NOMO-1 treated with DMSO at 0.1 percent for 48 hours (cell line): ENCODE measurements around the gene EBF3.

Experiments
- DNase-seq: peaks from one replicate; lab custom pipeline; 2025; ENCODE audit not compliant: unreplicated experiment; lab: John Stamatoyannopoulos, UW

The EBF3 gene

GRCh38 chr10:129894698-129895097, 69.4 kb downstream of the EBF3 start:
- no peak for DNase-seq

DNA sequence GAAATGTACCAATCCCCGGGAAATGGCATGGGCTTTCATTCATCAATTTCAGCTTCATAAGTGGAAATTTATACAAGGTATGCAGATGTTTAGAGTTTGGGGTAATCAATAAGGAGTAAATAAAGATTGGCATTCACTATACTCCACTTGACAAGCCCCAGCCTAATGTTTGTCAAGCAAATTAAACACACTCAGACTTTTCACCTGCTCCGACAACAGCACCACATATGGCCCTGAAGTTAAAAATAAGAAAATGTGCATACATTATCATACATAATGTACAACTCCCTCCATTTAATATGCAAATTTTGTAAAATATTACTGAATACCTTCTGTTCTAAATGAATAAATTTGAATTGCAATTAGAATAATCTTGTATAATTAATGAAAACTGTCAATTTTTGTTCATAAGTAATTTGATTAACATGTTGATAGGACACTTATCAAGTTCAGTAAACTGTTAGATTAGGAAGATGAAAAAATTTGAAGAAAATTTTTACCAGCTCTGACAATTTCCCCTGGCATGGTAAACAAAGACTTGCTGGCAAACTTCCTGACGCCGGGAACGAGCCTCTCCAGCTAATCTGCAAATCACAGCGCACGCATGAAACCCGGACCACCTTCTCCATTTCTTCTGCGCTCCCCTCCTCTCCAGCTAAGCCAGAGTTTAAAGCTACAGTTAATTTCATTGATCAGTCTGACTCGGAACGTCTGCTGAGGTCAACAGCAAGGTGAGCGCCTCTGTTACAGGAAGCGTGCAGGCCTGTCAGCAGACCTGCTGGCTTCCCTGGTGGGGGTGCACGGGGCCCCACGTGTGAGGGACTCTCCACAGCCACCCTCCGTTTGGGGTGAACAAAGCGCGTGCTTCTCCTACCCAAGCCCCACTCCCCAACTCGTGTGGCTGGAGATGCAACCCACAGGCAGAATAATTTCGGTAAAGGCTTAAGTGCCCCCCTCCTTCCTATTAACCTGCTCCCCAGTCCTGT, 70.7 kb downstream of the EBF3 start:
- DNase-seq, result no peak

DNA sequence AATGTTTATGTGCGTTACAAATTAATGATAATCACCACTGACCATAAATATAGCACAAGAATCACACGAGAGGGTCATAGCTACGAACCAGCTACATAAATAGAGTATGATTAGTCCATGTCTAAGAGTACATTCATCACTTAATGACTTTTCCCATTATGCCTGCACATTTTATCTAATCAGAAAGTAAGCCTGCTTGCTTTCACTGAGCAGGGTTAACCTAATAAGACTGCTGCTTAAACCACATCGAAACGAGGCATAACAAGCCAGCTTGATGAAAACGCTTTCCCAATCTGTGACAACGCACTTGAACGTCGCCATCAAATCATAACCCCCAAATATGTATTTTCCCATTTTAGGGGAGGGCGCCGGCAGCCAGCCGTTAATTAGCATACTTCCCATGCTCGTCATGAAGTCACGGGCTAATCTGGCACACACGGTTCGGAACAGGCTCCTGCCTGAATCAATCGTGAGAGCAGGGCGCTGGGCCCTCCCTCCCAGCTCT, 71.5 kb downstream of the EBF3 start:
- DNase-seq, result no peak

- no peak for DNase-seq
These were observed 72.3 kb downstream of the EBF3 start for GRCh38 chr10:129891806-129892205.

DNA sequence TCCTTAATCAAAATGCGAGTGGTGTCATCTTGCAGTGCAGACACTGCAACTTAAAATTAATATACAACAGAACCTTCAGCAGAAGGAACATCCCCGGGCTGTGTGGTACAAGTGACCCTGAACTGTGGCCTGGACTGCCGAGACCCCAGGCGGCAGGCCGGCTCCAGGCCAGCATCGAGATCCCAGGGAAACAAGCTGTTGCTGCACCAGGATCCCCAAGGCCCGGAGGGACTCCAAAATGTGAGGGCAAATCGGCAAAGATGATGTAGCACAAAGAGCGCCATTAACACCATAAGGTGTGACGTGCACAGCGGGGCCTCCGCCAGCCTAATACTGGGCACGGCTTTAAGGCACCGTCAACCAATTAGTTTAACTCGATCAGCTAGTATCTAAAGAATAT, 73.9 kb downstream of the EBF3 start:
- DNase-seq, result no peak

- DNase-seq, result no peak
These were observed 75.1 kb downstream of the EBF3 start for GRCh38 chr10:129888784-129889616.

DNA sequence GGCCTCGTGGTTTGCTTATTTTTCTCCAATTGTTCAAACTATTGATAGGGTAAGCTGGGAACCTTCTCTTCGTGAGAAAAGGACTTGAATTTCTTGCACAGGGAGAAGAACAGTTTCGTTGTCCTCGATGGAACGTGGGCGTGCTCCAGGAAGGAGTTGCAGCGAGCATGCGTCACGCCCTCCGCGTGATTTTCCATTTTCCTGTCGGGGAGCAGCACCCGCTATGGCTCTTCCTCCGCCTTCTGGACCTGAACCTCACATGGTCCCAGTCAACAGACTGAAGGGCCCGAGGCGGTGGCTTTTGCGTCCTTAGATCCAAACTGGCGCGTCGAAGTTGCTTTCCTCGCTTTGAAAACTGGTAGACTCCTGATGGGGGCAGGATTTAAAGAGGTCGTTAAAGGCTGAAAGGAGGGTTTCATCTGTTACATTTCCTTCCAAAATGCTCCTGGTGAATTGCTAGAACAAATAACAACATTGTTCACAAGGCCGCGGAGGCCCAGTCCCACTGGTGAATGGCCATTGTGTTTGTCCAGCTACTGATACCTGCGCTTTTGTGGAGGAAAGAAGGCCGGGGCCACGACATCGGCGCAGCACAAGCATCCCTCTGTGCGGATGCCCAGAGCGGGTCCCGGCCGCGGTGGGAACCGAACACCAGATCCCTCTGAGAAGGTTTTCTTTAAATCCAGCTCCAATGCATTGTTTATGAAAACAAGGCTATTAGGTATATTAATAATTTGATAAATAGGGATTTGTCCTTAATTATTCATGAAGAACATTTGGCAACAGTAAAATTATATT, 75.9 kb downstream of the EBF3 start:
- DNase-seq, result no peak

DNA sequence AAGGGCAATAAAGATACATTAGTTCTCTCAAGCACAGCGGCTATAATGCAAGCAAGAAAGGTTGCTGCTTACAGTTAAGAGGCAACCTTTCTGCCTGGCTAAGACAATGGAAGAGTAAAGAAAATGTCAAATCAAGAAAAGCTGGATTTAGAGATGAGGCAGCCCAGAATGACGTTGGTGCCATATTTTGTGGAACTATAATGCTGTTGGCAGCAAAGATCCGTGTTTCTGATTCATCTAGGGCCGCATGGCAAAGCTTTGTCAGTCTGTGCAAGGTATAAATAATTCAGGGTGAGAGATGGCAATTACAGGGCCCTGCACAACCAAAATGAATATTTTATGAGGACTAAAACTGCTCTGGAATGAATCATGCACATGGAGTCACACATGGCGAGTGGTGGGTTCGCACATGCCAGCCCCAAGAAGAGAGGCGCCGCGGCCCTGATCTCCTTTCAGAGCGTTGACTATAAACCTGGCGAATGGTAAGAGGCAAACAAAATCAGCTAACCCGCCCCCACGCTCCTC, 76.6 kb downstream of the EBF3 start:
- no peak for DNase-seq

GRCh38 chr10:129886263-129886662, 77.8 kb downstream of the EBF3 start:
- no peak for DNase-seq

- no peak for DNase-seq
These were observed 78.5 kb downstream of the EBF3 start for GRCh38 chr10:129885526-129885925.

DNA sequence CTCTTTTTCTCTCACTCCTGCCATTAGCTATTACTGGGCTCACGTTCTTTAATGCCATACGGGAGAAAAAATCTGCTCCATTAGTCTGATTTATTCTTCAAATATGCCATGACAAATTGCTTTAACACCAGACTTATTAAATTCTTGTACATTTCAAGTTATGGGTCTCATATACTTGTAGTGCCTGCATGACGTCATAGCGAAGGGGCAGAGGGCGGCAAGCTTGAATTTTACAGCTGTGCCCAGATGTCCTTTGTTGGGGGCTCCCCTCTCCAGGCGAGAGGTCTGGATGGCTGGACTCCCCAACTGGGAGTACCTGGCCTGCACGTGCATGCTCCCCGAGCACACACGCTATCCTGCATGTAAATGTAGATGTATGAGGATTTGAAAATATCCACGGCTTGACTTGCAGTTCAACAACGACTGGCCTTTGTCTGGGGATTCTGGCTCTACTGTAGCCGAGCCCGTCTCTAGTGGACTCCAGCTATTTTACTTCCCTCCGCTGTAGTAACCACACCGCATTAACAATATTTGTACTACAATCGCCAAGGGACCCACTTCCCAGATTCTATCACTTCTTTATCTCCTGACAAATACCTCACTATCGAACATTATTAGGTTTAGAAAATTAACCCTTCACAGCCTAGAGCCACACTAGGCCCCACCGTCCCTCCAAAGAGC, 79.5 kb downstream of the EBF3 start:
- DNase-seq, result no peak

DNA sequence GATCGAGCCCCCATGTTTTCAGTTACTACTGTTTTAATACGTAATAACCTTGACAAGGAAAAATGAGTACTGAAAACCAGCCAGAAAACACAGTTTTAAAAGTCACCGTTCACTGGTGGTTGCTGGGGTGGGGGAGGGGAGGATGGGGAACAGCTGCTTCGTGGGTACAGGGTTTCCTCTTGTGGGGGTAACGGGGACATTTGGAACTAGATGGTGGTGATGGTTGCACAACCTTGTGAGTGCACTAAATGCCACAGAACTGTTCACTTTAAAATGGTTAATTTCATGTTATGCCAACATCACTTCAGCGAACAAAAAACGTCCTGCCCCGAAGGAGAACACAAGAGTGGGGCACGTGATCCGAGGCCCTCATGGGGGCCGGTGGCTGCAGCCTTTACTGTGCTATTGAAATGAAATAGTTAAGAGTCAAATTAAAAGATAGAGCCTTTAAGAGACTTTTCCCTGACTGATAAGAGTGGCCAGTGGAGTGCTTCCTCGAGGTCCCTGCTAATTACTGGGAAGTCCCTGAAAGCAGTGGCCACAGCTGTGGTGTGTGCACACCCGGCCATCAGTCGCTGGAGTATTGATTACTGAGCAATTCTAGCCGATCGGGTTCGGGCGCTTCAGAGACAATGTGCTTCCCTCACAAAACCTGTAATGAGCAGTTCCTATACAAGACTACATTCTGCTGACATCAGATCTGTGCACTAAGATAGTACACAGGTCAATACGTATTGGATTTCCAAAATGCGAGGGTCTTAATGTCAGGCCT, 80.3 kb downstream of the EBF3 start:
- no peak for DNase-seq

- DNase-seq, result no peak
These were observed 81.0 kb downstream of the EBF3 start for GRCh38 chr10:129883029-129883428.

DNA sequence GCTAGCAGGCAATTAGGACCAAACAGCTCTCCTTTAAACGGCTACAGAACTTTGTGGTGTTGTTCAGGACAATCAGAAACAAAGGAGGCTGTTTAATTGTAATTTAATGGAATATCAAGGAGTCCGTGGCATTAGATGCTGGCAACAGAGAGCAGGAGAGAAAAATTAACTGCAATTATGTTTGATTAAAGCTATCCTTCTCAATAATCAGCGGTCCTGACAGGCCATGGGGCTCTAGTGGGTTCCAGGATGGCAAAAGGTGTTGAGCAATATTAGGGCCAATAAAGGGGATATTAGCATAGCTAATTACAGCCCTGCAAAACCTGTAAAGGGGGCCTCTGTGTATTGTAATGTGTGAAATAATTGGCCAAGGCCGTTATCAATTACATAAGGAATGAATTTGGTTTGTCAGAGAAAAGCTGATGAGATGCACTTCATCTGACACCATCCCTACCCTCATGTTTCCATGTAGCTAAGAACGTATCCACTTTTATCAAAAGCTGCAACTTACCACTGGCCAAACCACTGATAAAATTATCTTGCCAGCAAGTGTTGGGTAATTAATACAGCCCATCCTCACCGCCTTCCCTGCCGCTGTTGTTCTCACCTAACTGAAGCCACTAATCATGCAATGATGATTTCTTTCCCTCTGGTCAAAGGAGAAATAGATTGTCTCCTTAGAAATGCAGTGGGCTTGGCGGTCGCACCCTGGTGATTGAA, 81.6 kb downstream of the EBF3 start:
- no peak for DNase-seq

DNA sequence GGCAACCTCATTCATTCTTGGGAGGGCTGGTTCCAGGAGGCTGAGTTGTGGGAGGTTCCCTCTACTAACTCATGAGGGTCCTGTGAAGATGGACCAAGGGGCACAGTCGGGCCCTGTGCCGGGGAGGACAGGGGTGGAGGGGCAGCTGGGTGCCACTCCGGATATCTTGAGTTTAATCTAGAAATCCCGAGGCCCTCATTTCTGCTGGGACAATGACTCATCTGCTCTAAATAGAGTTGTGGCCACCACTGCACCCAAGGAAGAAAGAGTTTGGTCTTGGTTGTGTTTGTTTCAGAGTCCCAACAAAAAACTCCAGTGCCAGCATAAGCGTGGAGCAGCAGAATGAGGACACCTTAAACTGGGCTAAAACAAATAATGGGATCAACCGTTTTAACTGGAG, 82.4 kb downstream of the EBF3 start:
- no peak for DNase-seq

- no peak for DNase-seq
These were observed 83.7 kb downstream of the EBF3 start for GRCh38 chr10:129880191-129880870.

GRCh38 chr10:129879655-129880054, 84.4 kb downstream of the EBF3 start:
- DNase-seq, result no peak

- no peak for DNase-seq
These were observed 85.2 kb downstream of the EBF3 start for GRCh38 chr10:129878835-129879234.
